Activated naive CD8-positive, alpha-beta T cell (primary cell): ENCODE results near the gene TMEM200A.

Source experiments
- H3K27ac Mint-ChIP-seq: one replicate; pipeline ENCODE4 v1.8.0; 2021; ENCODE audit warnings: mixed read lengths
- H3K27me3 Mint-ChIP-seq: one replicate; pipeline ENCODE4 v1.8.0; 2021; ENCODE audit warnings: mixed read lengths
- H3K36me3 Mint-ChIP-seq: one replicate; pipeline ENCODE4 v1.8.0; 2021; ENCODE audit warnings: mixed read lengths
- H3K4me1 Mint-ChIP-seq: one replicate; pipeline ENCODE4 v1.8.0; 2021; ENCODE audit warnings: low read depth, mixed read lengths
- H3K4me3 Mint-ChIP-seq: one replicate; pipeline ENCODE4 v1.8.0; 2021; ENCODE audit warnings: mild to moderate bottlenecking, mixed read lengths
- H3K9me3 Mint-ChIP-seq: one replicate; pipeline ENCODE4 v1.8.0; 2021; ENCODE audit warnings: low read depth, mixed read lengths

The TMEM200A gene

GRCh38 chr6:130425537-130425936 lies 59.7 kb downstream of the TMEM200A start:
- no peaks in the 10 kb centered on the region for H3K4me1 Mint-ChIP-seq
- peaks cover 3% of the 10 kb centered on the region for H3K27me3 Mint-ChIP-seq
- no peaks in the 10 kb centered on the region for H3K9me3 Mint-ChIP-seq
- H3K4me3 Mint-ChIP-seq: no peak overlapping the region
- H3K36me3 Mint-ChIP-seq: peaks cover 4% of the 10 kb centered on the region
- no peak overlapping the region for H3K27ac Mint-ChIP-seq

- Mint-ChIP-seq H3K27me3 (peaks cover 3% of the 10 kb centered on the region), H3K4me1 (no peaks in the 10 kb centered on the region), H3K27ac (no peak overlapping the region), H3K36me3 (peaks cover 4% of the 10 kb centered on the region), H3K4me3 (no peak overlapping the region), H3K9me3 (no peaks in the 10 kb centered on the region)
Measured at GRCh38 chr6:130426066-130426721, 60.4 kb downstream of the TMEM200A start.

GRCh38 chr6:130431346-130431852 lies 65.6 kb downstream of the TMEM200A start:
- H3K27ac Mint-ChIP-seq: no peak overlapping the region
- no peaks in the 10 kb centered on the region for H3K9me3 Mint-ChIP-seq
- no peaks in the 10 kb centered on the region for H3K4me1 Mint-ChIP-seq
- no peak overlapping the region for H3K4me3 Mint-ChIP-seq
- no peaks in the 10 kb centered on the region for H3K36me3 Mint-ChIP-seq
- no peaks in the 10 kb centered on the region for H3K27me3 Mint-ChIP-seq

GRCh38 chr6:130432838-130433237 lies 67.0 kb downstream of the TMEM200A start:
- H3K4me3 Mint-ChIP-seq: no peak overlapping the region
- H3K4me1 Mint-ChIP-seq: no peaks in the 10 kb centered on the region
- H3K27me3 Mint-ChIP-seq: no peaks in the 10 kb centered on the region
- H3K9me3 Mint-ChIP-seq: no peaks in the 10 kb centered on the region
- H3K27ac Mint-ChIP-seq: no peak overlapping the region
- H3K36me3 Mint-ChIP-seq: no peaks in the 10 kb centered on the region

- peaks cover under 1% of the 10 kb centered on the region for H3K36me3 Mint-ChIP-seq
Measured at GRCh38 chr6:130434174-130434873, 68.5 kb downstream of the TMEM200A start.

GRCh38 chr6:130435181-130435580 lies 69.4 kb downstream of the TMEM200A start:
- Mint-ChIP-seq H3K4me1 (no peaks in the 10 kb centered on the region), H3K36me3 (peaks cover 3% of the 10 kb centered on the region), H3K27ac (no peak overlapping the region), H3K27me3 (no peaks in the 10 kb centered on the region), H3K9me3 (no peaks in the 10 kb centered on the region), H3K4me3 (no peak overlapping the region)

More at GRCh38 chr6:130434174-130434873, 68.5 kb downstream of the TMEM200A start:
- Mint-ChIP-seq H3K27ac (no peak overlapping the region), H3K27me3 (no peaks in the 10 kb centered on the region), H3K4me1 (no peaks in the 10 kb centered on the region), H3K9me3 (no peaks in the 10 kb centered on the region), H3K4me3 (no peak overlapping the region)

- Mint-ChIP-seq H3K27me3 (no peaks in the 10 kb centered on the region), H3K36me3 (peaks cover 3% of the 10 kb centered on the region), H3K27ac (no peak overlapping the region), H3K4me1 (no peaks in the 10 kb centered on the region), H3K4me3 (no peak overlapping the region), H3K9me3 (no peaks in the 10 kb centered on the region)
Measured at GRCh38 chr6:130437961-130438360, 72.1 kb downstream of the TMEM200A start.

- no peaks in the 10 kb centered on the region for H3K4me1 Mint-ChIP-seq
- H3K4me3 Mint-ChIP-seq: no peak overlapping the region
- H3K9me3 Mint-ChIP-seq: no peaks in the 10 kb centered on the region
- peaks cover 2% of the 10 kb centered on the region for H3K36me3 Mint-ChIP-seq
- no peak overlapping the region for H3K27ac Mint-ChIP-seq
- H3K27me3 Mint-ChIP-seq: no peaks in the 10 kb centered on the region
Measured at GRCh38 chr6:130447374-130447773, 81.6 kb downstream of the TMEM200A start.

GRCh38 chr6:130452336-130452735 lies 86.5 kb downstream of the TMEM200A start:
- Mint-ChIP-seq H3K9me3 (no peaks in the 10 kb centered on the region), H3K27me3 (no peaks in the 10 kb centered on the region), H3K36me3 (peaks cover 2% of the 10 kb centered on the region), H3K4me3 (no peak overlapping the region), H3K27ac (no peak overlapping the region), H3K4me1 (no peaks in the 10 kb centered on the region)

- Mint-ChIP-seq H3K4me1 (peaks cover 3% of the 10 kb centered on the region), H3K36me3 (peaks cover 2% of the 10 kb centered on the region), H3K27me3 (no peaks in the 10 kb centered on the region), H3K27ac (no peak overlapping the region), H3K9me3 (no peaks in the 10 kb centered on the region), H3K4me3 (no peak overlapping the region)
Measured at GRCh38 chr6:130453230-130453629, 87.4 kb downstream of the TMEM200A start.

- Mint-ChIP-seq H3K4me1 (peaks cover 5% of the 10 kb centered on the region), H3K4me3 (no peak overlapping the region), H3K27ac (no peak overlapping the region), H3K9me3 (no peaks in the 10 kb centered on the region), H3K27me3 (no peaks in the 10 kb centered on the region), H3K36me3 (no peaks in the 10 kb centered on the region)
Measured at GRCh38 chr6:130457605-130458004, 91.8 kb downstream of the TMEM200A start.

- H3K27ac Mint-ChIP-seq: no peak overlapping the region
- H3K27me3 Mint-ChIP-seq: no peaks in the 10 kb centered on the region
- no peaks in the 10 kb centered on the region for H3K9me3 Mint-ChIP-seq
- no peaks in the 10 kb centered on the region for H3K36me3 Mint-ChIP-seq
- no peak overlapping the region for H3K4me3 Mint-ChIP-seq
- H3K4me1 Mint-ChIP-seq: peaks cover 5% of the 10 kb centered on the region
Measured at GRCh38 chr6:130459316-130459715, 93.5 kb downstream of the TMEM200A start.

- Mint-ChIP-seq H3K36me3 (no peaks in the 10 kb centered on the region), H3K27ac (no peak overlapping the region)
Measured at GRCh38 chr6:130460934-130461333, 95.1 kb downstream of the TMEM200A start.

GRCh38 chr6:130466052-130466747 lies 100.4 kb downstream of the TMEM200A start:
- H3K27me3 Mint-ChIP-seq: no peaks in the 10 kb centered on the region
- no peaks in the 10 kb centered on the region for H3K36me3 Mint-ChIP-seq
- no peak overlapping the region for H3K27ac Mint-ChIP-seq
- no peaks in the 10 kb centered on the region for H3K9me3 Mint-ChIP-seq
- peaks cover 12% of the 10 kb centered on the region for H3K4me1 Mint-ChIP-seq
- no peak overlapping the region for H3K4me3 Mint-ChIP-seq

More at GRCh38 chr6:130460934-130461333, 95.1 kb downstream of the TMEM200A start:
- Mint-ChIP-seq H3K27me3 (no peaks in the 10 kb centered on the region), H3K4me1 (peaks cover 7% of the 10 kb centered on the region), H3K9me3 (no peaks in the 10 kb centered on the region), H3K4me3 (no peak overlapping the region)

GRCh38 chr6:130466748-130467061 lies 100.9 kb downstream of the TMEM200A start:
- no peaks in the 10 kb centered on the region for H3K27me3 Mint-ChIP-seq
- no peak overlapping the region for H3K27ac Mint-ChIP-seq
- no peaks in the 10 kb centered on the region for H3K9me3 Mint-ChIP-seq
- H3K36me3 Mint-ChIP-seq: no peaks in the 10 kb centered on the region
- peaks cover 12% of the 10 kb centered on the region for H3K4me1 Mint-ChIP-seq
- no peak overlapping the region for H3K4me3 Mint-ChIP-seq
